Heart right ventricle (tissue), 16 donors: Measurements from ENCODE around the gene NSG1. TPM values are rescaled to one million over a fixed set of nuclear protein-coding genes. Genes with fewer than 3 reads are reported as not detected.

ENCODE experiments used
- ATAC-seq, 8 donors: fragments of 200-7000 bp; cut with Tn5 transposase; one replicate each; pipeline ENCODE4 v1.9.1; 2020; ENCODE audit warnings: mild to moderate bottlenecking in 8 of 8, moderate library complexity in 8 of 8, moderate number of reproducible peaks in 1 of 8
- DNase-seq, 2 donors: peaks; one replicate each; pipeline ENCODE4 v3.0.0-alpha.2; 2020
- H3K27ac ChIP-seq, 10 donors: fragments of 200-600 bp; sonication (generic) in 2 of 10; one replicate each; pipeline versions ENCODE4 v1.5.0 to v1.8.0; 2020 to 2022; ENCODE audit warnings: mild to moderate bottlenecking in 3 of 10
- H3K27me3 ChIP-seq, 7 donors: fragments of 200-600 bp; one replicate each; pipeline ENCODE4 v1.8.0; 2021 to 2022; ENCODE audit warnings: mild to moderate bottlenecking in 2 of 7
- H3K36me3 ChIP-seq, 9 donors: fragments of 200-600 bp; sonication (generic) in 1 of 9; one replicate each; pipeline versions ENCODE4 v1.5.0 to v1.8.0; 2020 to 2022; ENCODE audit warnings: mild to moderate bottlenecking in 2 of 9
- H3K4me1 ChIP-seq, 9 donors: fragments of 200-600 bp; sonication (generic) in 1 of 9; one replicate each; pipeline versions ENCODE4 v1.5.0 to v1.8.0; 2020 to 2022; ENCODE audit warnings: mild to moderate bottlenecking in 4 of 9
- H3K4me3 ChIP-seq, 10 donors: fragments of 200-600 bp; sonication (generic) in 2 of 10; one replicate each; pipeline versions ENCODE4 v1.5.0 to v1.8.0; 2020 to 2022; ENCODE audit warnings: mild to moderate bottlenecking in 7 of 10, moderate library complexity in 2 of 10
- H3K9me3 ChIP-seq, 11 donors: fragments of 200-600 bp in 10 of 11; sonication (generic) in 2 of 11; one replicate each; pipeline versions ENCODE4 v1.5.0 to v1.8.0; 2013 to 2022; ENCODE audit warnings: mild to moderate bottlenecking in 2 of 11, control low read depth in 1 of 11, moderate library complexity in 1 of 11
- WGBS, 2 donors: extraction: QIAGEN DNeasy Blood & Tissue Kit; methylation state at CpG; one replicate each; pipeline ENCODE4 v1.1.7; 2013; ENCODE audit warnings: inconsistent platforms in 1 of 2; 5-methylcytosine and 5-hydroxymethylcytosine counted together
- intact Hi-C, 10 donors: fragments of 100-400 bp; cut with DNase I; formaldehyde crosslinking; loops; one replicate each; pipeline versions ENCODE4 v1.11.1 to v1.14.2; 2022
- polyA plus RNA-seq, 2 donors: library from polyadenylated mRNA; stranded (reverse); fragments of 200-250 nt; gene quantifications; one replicate each; pipeline ENCODE4 v1.2.3, GENCODE V29; 2013
- total RNA-seq, 10 donors: library from RNA; stranded (reverse); fragmentation: NEBNext Ultra II Directional in 3 of 10; extraction: Animal tissue kit (Norgen Biotek cat#: 25700) in 3 of 10; gene quantifications; one replicate each; pipeline versions ENCODE4 v1.2.1 to v1.2.4, GENCODE V29; 2021 to 2023
- TF ChIP-seq, protein P1 (sequence below), 9 donors: fragments of 200-600 bp; sonication (generic) in 2 of 9; IDR thresholded peaks; one replicate each; pipeline versions ENCODE4 v1.5.0 to v1.8.0; 2021 to 2022; ENCODE audit warnings: antibody characterized with exemption in 9 of 9, mild to moderate bottlenecking in 5 of 9, moderate library complexity in 1 of 9
- donor health status: Arrhythmogenic right ventricular cardiomyopathy.
- donor health status: ischemic (EF 13 %, LVEDD 7.1; RV severe dilation, severe dysfunction).
- donor health status: healthy with polysubstance abuse.
- donor health status: DM: no; HTN: yes; CAD: no.
- donor health status: DM: no; HTN: no; CAD: no.
- donor health status: ischemic (EF 25% LVEDD 6.9; RV normal size, moderate dysfunction).
- donor health status: ischemic (EF 25% LVEDD 5.7; RV mildly dilated, moderate dysfunction).
- donor health status: healthy.
- donor health status: DM: yes; HTN: yes; CAD: no.
- donor health status: Ischemic cardiomyopathy.
- donor health status: ischemic (EF 35%, LVEDD 5.7; RV mildly dilated, moderate dysfunction).
- donor health status: nonischemic (EF 11% LVEDD 7.7; RV severe dilation, severe dysfunction).
- donor health status: DM: yes; HTN: yes; CAD: no.
- donor health status: PGD.
- donor health status: ischemic (EF 29% LVEDD 5.4; RV normal size, mild dysfunction).
- donor health status: nonischemic (EF 23%, LVEDD 6.1; RV moderate dilation, normal function).

The NSG1 gene
- total and polyA plus RNA-seq, 12 donors: 1.4 to 10.5 (median 3.4) TPM

DNA sequence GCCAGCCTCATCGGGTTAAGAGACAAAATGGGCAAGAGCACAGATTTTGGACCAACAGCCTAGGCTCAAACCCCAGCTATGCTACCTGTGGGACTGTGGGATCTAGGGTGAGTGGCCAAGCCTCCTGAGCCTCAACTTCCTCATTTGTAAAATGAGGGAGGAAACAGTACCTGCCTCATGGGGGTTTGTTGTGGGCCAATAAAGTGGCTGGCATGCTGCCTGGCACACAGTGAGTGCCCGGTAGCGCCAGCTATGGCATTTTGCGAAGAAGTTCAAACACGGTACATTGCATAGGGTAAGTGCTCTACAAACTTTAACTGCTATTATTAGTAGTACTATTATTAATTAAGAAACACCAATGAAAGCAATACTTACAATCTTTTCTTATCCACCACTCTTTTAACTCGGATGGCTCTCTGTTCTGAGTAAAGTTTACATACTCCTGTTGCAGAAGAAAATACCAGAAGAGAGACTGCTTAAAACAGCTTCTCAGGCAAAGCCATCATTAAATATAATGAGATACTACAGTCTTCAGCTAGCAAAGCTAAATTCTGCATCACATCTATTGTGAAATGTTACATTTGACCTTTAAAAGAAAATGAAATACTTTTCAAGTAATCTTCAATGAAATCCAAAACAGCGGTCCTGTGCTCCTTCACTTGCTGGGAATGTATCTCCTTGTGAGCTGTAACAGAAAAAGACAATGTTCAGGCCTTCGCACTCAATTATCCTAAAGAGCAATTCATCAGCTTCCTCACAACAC is 70.1 kb downstream of the NSG1 start:
- Histone ChIP-seq H3K27me3 (no peaks in the 10 kb centered on the region), H3K4me1 (no peaks in the 10 kb centered on the region), H3K36me3 (peaks cover 0 to 85% (median 57%) of the 10 kb centered on the region in 9 donors), H3K4me3 (no peak overlapping the region), H3K9me3 (peaks cover 0 to 10% (median 0%) of the 10 kb centered on the region in 11 donors), H3K27ac (no peak overlapping the region)
- TF ChIP-seq, protein P1, sequence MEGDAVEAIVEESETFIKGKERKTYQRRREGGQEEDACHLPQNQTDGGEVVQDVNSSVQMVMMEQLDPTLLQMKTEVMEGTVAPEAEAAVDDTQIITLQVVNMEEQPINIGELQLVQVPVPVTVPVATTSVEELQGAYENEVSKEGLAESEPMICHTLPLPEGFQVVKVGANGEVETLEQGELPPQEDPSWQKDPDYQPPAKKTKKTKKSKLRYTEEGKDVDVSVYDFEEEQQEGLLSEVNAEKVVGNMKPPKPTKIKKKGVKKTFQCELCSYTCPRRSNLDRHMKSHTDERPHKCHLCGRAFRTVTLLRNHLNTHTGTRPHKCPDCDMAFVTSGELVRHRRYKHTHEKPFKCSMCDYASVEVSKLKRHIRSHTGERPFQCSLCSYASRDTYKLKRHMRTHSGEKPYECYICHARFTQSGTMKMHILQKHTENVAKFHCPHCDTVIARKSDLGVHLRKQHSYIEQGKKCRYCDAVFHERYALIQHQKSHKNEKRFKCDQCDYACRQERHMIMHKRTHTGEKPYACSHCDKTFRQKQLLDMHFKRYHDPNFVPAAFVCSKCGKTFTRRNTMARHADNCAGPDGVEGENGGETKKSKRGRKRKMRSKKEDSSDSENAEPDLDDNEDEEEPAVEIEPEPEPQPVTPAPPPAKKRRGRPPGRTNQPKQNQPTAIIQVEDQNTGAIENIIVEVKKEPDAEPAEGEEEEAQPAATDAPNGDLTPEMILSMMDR (IDR thresholded peaks at IDR 0.05): no peak
- DNase-seq: no peak
- ATAC-seq: no peak
- 98% methylated on average over 8 of the region's 8 CpGs for WGBS, 2 donors
- intact Hi-C loops: no loop called here

DNA sequence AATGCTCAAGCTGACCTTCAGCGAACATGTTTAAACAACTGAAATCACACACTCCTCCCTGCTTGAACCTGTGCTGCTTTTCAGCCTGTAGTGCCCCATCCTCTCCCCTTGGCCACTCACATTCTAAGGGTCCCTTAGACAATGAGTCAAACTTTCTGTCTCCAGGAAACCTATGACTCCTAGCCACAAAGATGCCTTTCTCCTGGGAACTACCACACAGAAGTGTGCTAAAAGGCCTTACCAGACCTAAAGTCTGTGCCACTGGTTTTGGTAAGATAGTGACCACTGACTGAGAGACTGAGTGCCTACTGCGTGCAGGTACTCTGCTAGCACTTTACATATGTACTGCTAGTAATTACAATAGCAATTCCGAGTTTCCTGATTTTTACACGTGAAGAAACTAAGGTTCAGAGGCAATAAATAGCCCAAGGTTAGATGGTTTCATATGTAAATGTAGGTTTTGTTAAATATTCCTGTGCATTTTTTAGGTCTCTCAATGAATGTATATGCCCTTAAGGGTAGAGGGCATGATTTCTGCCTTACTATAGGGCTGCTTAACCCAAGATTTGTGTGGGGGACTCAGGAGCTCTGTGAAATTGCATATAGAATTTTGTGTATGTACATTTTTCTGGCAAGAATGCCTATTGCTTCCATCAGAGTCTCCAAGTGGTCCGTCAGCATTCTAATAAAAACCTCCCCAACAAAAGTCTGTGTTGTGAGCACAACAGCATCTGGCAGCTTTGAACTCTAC is 71.1 kb downstream of the NSG1 start:
- Histone ChIP-seq H3K9me3 (peaks cover 0 to 1% (median 0%) of the 10 kb centered on the region in 11 donors), H3K4me1 (no peaks in the 10 kb centered on the region), H3K36me3 (peaks cover 0 to 78% (median 48%) of the 10 kb centered on the region in 9 donors), H3K4me3 (no peak overlapping the region), H3K27ac (no peak overlapping the region), H3K27me3 (no peaks in the 10 kb centered on the region)
- WGBS, 2 donors: 72 to 84% methylated on average over 5 of the region's 5 CpGs
- no peak for ATAC-seq
- TF ChIP-seq, protein P1 (IDR thresholded peaks at IDR 0.05): no peak
- intact Hi-C loops: no loop called here
- no peak for DNase-seq

DNA sequence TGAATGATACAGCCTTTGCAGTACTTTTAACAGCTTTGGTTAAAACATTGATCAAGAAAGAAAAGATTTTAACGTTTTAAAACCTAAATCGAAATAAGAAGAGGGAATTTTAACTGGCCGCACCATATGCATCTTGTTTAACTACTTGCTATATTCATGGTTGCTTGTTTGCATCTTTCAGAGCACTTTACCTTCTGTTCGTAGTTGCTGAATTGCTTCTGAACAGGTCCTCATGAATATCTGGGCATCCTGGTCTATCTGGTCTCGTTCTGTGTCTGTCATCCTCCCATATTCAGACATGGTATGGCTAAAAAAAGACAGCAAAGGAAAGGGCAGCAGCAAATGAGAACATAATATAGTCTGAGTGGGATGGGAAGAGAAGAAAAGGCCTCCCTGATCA is 72.3 kb downstream of the NSG1 start:
- Histone ChIP-seq H3K4me1 (no peaks in the 10 kb centered on the region), H3K27me3 (no peaks in the 10 kb centered on the region), H3K36me3 (peaks cover 0 to 70% (median 36%) of the 10 kb centered on the region in 9 donors), H3K27ac (no peak overlapping the region), H3K4me3 (no peak overlapping the region), H3K9me3 (no peaks in the 10 kb centered on the region)
- TF ChIP-seq, protein P1 (IDR thresholded peaks at IDR 0.05): no peak
- 93 to 94% methylated on average over 5 of the region's 5 CpGs for WGBS, 2 donors
- DNase-seq: no peak
- intact Hi-C loops: no loop called here
- no peak for ATAC-seq

DNA sequence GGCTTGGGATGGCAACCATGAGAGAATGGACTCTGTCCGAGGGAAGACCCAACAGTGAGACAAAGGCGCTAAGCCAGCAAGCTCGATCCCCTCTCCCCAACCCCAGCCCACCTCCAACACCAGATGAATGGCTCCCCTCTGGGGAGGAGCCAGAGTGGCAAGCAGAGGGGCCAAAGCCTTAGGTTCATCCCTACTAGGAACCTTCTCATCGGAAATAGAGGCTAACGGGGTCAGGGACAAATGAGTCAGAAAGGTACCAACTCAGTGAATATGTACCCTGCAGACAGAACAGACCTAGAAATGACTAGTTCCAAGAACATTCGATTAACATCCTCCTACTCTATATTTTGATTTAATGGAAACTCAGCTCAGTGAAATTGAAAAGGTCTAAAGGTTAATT is 73.9 kb downstream of the NSG1 start:
- Histone ChIP-seq H3K4me3 (no peak overlapping the region), H3K27me3 (no peaks in the 10 kb centered on the region), H3K4me1 (no peaks in the 10 kb centered on the region), H3K9me3 (no peaks in the 10 kb centered on the region), H3K36me3 (peaks cover 0 to 70% (median 27%) of the 10 kb centered on the region in 9 donors), H3K27ac (no peak overlapping the region)
- no peak for DNase-seq
- intact Hi-C loops: no loop called here
- ATAC-seq: no peak
- WGBS, 2 donors: 93 to 97% methylated on average over 6 of the region's 6 CpGs
- TF ChIP-seq, protein P1 (IDR thresholded peaks at IDR 0.05): no peak
